ENCODE data around the gene CES2.

Gene CES2

DNA sequence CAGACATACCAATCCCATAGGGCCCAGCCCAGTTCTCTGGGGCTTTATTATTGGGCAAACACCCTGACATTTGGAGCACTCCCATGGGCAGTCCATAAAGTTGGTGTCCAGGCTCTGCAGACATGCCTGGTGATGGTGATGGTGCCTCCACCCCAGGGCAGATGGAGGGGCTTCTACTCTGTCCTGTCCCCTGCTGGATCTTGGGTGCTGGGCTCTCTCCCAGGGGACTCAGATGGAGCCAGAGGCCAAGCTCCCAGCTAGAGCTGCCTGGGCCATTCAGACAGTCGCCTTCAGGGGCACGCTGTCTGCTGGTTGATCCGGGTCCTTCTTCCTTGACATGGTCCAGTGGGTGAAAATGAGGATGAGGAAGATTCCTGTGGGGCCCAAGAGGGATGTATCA is 27.2 kb upstream of the CES2 start:
- no peaks in the 10 kb centered on the region for H3K36me3 ChIP-seq (ENCODE audit: control insufficient read depth in 1 of 2, insufficient read depth in 2 of 2, low read depth in 1 of 2, low read length in 2 of 2)
- no peaks in the 10 kb centered on the region for H3K9me3 ChIP-seq (ENCODE audit: control insufficient read depth, low read length)
- H3K4me3 ChIP-seq (ENCODE audit: insufficient read depth in 1 of 2, low read depth in 1 of 2, low read length in 2 of 2), result no peak overlapping the region
- H4K8ac ChIP-seq (ENCODE audit: low read length), result no peak overlapping the region
- H3K27ac ChIP-seq (ENCODE audit: low read length, poor library complexity, severe bottlenecking), result no peak overlapping the region
- no peak overlapping the region for H3K4me2 ChIP-seq (ENCODE audit: low read length, poor library complexity, severe bottlenecking)
- H3K4me1 ChIP-seq (ENCODE audit: control insufficient read depth, insufficient read depth, low read depth, low read length), result peaks cover 15% of the 10 kb centered on the region
- H2BK5ac ChIP-seq (ENCODE audit: low read depth, low read length, poor library complexity, severe bottlenecking), result no peak overlapping the region
- no peak overlapping the region for H3K14ac ChIP-seq (ENCODE audit: low read length in 2 of 2)
- peaks cover 19 to 41% of the 10 kb centered on the region in 2 experiments for H3K27me3 ChIP-seq (ENCODE audit: control insufficient read depth in 1 of 2, insufficient read depth in 1 of 2, low read length in 2 of 2)
- H2BK12ac ChIP-seq (ENCODE audit: low read length in 2 of 2), result peak overlapping the region in 1 of 2 experiments; percentile 39
- no peak overlapping the region for H2BK15ac ChIP-seq (ENCODE audit: low read depth, poor library complexity, severe bottlenecking)
- no peak overlapping the region for H2BK120ac ChIP-seq (ENCODE audit: low read depth, low read length)
- no peak overlapping the region for H3K23ac ChIP-seq (ENCODE audit: low read length in 2 of 2)
- no peak overlapping the region for H3K18ac ChIP-seq (ENCODE audit: low read depth in 1 of 2, low read length in 2 of 2)
- WGBS, result 93% methylated on average over 3 of the region's 3 CpGs
- no peak overlapping the region for H2AK5ac ChIP-seq (ENCODE audit: low read length, severe bottlenecking)
- H3K79me1 ChIP-seq (replicated peaks; ENCODE audit: low read length, poor library complexity, severe bottlenecking), result no peaks in the 10 kb centered on the region
- H3K9ac ChIP-seq (ENCODE audit: low read length), result no peak overlapping the region
- H2AFZ ChIP-seq (ENCODE audit: low read depth, low read length), result no peak overlapping the region
- no peak overlapping the region for H4K91ac ChIP-seq (ENCODE audit: low read length)
- H3K4ac ChIP-seq (ENCODE audit: low read depth in 1 of 2, low read length in 2 of 2), result no peak overlapping the region
- no peak for DNase-seq

DNA sequence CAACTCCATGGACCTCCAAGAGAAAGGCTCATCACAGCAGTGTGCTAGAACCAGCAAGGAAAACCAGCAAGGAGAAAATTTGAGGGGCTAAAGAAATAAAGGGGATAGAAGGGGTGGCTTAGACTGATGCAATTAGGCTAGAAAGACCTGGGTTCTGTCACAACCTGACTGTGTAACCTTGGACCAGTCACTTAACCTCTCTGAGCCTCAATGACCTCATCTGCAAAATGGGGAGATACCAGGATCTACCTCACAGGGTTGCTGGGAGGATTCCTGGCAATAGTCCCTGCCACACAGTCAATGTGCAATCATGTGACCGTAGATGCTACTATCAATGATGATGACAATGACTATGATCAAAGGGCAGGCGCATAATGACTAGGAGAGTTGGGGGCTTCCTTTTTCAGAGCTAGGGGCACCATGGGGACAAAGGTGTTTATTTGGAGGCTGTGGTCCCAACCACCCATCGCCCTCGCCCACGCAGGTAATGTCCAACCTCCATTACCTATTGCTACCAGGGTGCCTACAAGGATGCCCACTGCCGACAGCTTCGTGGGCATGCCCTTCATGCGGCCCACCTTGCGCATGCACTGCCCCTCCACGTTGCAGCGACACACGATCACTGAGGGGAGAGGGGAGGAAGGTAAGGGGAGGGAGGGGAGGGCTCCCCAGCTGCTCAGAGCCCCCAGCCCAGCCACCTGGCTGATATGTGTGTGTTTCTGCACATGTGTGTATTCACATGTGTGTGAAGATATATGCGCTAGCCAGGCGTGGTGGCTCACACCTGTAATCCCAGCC is 26.4 kb upstream of the CES2 start:
- H3K79me1 ChIP-seq (replicated peaks; ENCODE audit: low read length, poor library complexity, severe bottlenecking), result no peaks in the 10 kb centered on the region
- no peak overlapping the region for H4K91ac ChIP-seq (ENCODE audit: low read length)
- H3K27ac ChIP-seq (ENCODE audit: low read length, poor library complexity, severe bottlenecking), result no peak overlapping the region
- H2BK15ac ChIP-seq (ENCODE audit: low read depth, poor library complexity, severe bottlenecking), result no peak overlapping the region
- no peak overlapping the region for H2BK120ac ChIP-seq (ENCODE audit: low read depth, low read length)
- H3K27me3 ChIP-seq (ENCODE audit: control insufficient read depth in 1 of 2, insufficient read depth in 1 of 2, low read length in 2 of 2), result peaks cover 19 to 45% of the 10 kb centered on the region in 2 experiments
- H2BK5ac ChIP-seq (ENCODE audit: low read depth, low read length, poor library complexity, severe bottlenecking), result no peak overlapping the region
- no peaks in the 10 kb centered on the region for H3K9me3 ChIP-seq (ENCODE audit: control insufficient read depth, low read length)
- WGBS, result 89% methylated on average over 12 of the region's 14 CpGs
- H3K36me3 ChIP-seq (ENCODE audit: control insufficient read depth in 1 of 2, insufficient read depth in 2 of 2, low read depth in 1 of 2, low read length in 2 of 2), result no peaks in the 10 kb centered on the region
- no peak overlapping the region for H2AK5ac ChIP-seq (ENCODE audit: low read length, severe bottlenecking)
- no peak overlapping the region for H4K8ac ChIP-seq (ENCODE audit: low read length)
- H3K14ac ChIP-seq (ENCODE audit: low read length in 2 of 2), result no peak overlapping the region
- no peak for DNase-seq
- H3K4me2 ChIP-seq (ENCODE audit: low read length, poor library complexity, severe bottlenecking), result no peak overlapping the region
- H3K23ac ChIP-seq (ENCODE audit: low read length in 2 of 2), result no peak overlapping the region
- H2AFZ ChIP-seq (ENCODE audit: low read depth, low read length), result no peak overlapping the region
- no peak overlapping the region for H3K9ac ChIP-seq (ENCODE audit: low read length)
- H3K4me1 ChIP-seq (ENCODE audit: control insufficient read depth, insufficient read depth, low read depth, low read length), result peaks cover 13% of the 10 kb centered on the region
- no peak overlapping the region for H3K18ac ChIP-seq (ENCODE audit: low read depth in 1 of 2, low read length in 2 of 2)
- no peak overlapping the region for H3K4me3 ChIP-seq (ENCODE audit: insufficient read depth in 1 of 2, low read depth in 1 of 2, low read length in 2 of 2)
- peak overlapping the region in 1 of 2 experiments; percentile 48 for H2BK12ac ChIP-seq (ENCODE audit: low read length in 2 of 2)
- H3K4ac ChIP-seq (ENCODE audit: low read depth in 1 of 2, low read length in 2 of 2), result no peak overlapping the region

DNA sequence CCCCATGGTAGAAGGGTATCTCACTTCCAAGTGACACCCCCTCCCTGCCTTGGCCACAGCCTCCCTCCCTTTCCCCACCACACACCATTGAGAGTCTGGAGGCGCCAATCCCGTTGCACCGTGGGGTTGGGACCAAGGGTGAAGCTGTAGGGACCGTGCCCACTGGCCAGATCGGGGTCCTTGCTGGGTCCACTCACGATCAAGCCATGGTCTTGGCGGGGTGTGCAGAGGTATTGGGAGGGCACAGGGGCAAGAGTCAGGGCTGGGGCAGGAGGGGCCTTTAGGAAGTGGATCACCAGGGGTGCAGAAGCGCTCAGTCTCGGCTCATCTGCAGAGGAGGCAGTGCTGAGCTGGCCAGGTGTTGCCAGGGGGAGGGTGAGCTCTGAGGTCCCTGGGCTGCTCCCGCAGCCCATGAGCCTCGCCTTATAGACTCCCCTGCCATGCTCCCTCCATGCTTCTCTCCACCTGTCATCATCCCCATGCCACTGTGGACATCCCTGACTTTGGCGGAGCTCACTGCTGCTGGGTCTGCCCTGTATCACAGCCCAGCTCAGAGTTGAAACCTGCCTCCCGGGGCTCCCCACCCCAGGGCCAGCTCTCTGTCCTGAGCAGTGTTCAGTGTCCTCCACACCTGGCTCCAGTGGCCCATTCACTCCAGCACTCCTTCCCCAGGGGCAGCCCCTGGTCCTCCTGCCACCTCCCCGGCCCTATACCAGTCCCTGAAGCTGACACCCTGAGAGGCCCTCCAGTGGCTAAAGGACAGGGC is 25.0 kb upstream of the CES2 start:
- peaks cover 26 to 58% of the 10 kb centered on the region in 2 experiments for H3K27me3 ChIP-seq (ENCODE audit: control insufficient read depth in 1 of 2, insufficient read depth in 1 of 2, low read length in 2 of 2)
- H3K27ac ChIP-seq (ENCODE audit: low read length, poor library complexity, severe bottlenecking), result no peak overlapping the region
- no peak overlapping the region for H4K91ac ChIP-seq (ENCODE audit: low read length)
- H2BK120ac ChIP-seq (ENCODE audit: low read depth, low read length), result no peak overlapping the region
- no peaks in the 10 kb centered on the region for H3K79me1 ChIP-seq (replicated peaks; ENCODE audit: low read length, poor library complexity, severe bottlenecking)
- no peak overlapping the region for H3K23ac ChIP-seq (ENCODE audit: low read length in 2 of 2)
- peak overlapping the region in 1 of 2 experiments; percentile 55 for H2BK12ac ChIP-seq (ENCODE audit: low read length in 2 of 2)
- H2BK15ac ChIP-seq (ENCODE audit: low read depth, poor library complexity, severe bottlenecking), result no peak overlapping the region
- no peak overlapping the region for H3K9ac ChIP-seq (ENCODE audit: low read length)
- H3K4me3 ChIP-seq (ENCODE audit: insufficient read depth in 1 of 2, low read depth in 1 of 2, low read length in 2 of 2), result no peak overlapping the region
- H3K9me3 ChIP-seq (ENCODE audit: control insufficient read depth, low read length), result no peaks in the 10 kb centered on the region
- H3K4me1 ChIP-seq (ENCODE audit: control insufficient read depth, insufficient read depth, low read depth, low read length), result peaks cover 4% of the 10 kb centered on the region
- H2BK5ac ChIP-seq (ENCODE audit: low read depth, low read length, poor library complexity, severe bottlenecking), result no peak overlapping the region
- H2AFZ ChIP-seq (ENCODE audit: low read depth, low read length), result no peak overlapping the region
- H2AK5ac ChIP-seq (ENCODE audit: low read length, severe bottlenecking), result no peak overlapping the region
- H3K36me3 ChIP-seq (ENCODE audit: control insufficient read depth in 1 of 2, insufficient read depth in 2 of 2, low read depth in 1 of 2, low read length in 2 of 2), result no peaks in the 10 kb centered on the region
- no peak overlapping the region for H3K4me2 ChIP-seq (ENCODE audit: low read length, poor library complexity, severe bottlenecking)
- WGBS, result 81% methylated on average over 14 of the region's 14 CpGs
- H4K8ac ChIP-seq (ENCODE audit: low read length), result no peak overlapping the region
- H3K18ac ChIP-seq (ENCODE audit: low read depth in 1 of 2, low read length in 2 of 2), result no peak overlapping the region
- no peak for DNase-seq
- no peak overlapping the region for H3K4ac ChIP-seq (ENCODE audit: low read depth in 1 of 2, low read length in 2 of 2)
- H3K14ac ChIP-seq (ENCODE audit: low read length in 2 of 2), result no peak overlapping the region

DNA sequence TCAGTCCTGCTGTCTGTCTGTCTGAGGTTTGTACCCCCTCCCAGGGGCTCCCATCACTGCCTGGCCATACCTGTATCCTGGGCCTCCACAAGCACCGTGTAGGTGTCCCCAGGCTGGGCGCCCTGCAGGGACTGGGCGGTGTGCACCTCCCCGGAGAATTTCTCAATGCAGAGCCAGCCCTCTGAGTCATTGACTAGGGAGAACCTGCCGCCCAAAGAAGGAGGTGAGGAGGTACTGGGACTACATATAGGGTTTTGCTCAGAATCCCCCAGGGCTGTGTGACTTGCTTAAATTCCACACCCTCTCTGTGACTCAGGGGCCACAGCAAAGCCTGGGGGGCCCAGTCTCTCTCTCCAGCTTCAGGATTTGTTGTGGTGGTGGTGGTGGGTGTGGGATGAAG is 24.2 kb upstream of the CES2 start:
- H4K91ac ChIP-seq (ENCODE audit: low read length), result no peak overlapping the region
- no peaks in the 10 kb centered on the region for H3K4me1 ChIP-seq (ENCODE audit: control insufficient read depth, insufficient read depth, low read depth, low read length)
- H4K8ac ChIP-seq (ENCODE audit: low read length), result no peak overlapping the region
- WGBS, result 82% methylated on average over 5 of the region's 5 CpGs
- no peak overlapping the region for H2AFZ ChIP-seq (ENCODE audit: low read depth, low read length)
- H3K79me1 ChIP-seq (replicated peaks; ENCODE audit: low read length, poor library complexity, severe bottlenecking), result no peaks in the 10 kb centered on the region
- H2BK15ac ChIP-seq (ENCODE audit: low read depth, poor library complexity, severe bottlenecking), result no peak overlapping the region
- DNase-seq, result no peak
- no peak overlapping the region for H3K27ac ChIP-seq (ENCODE audit: low read length, poor library complexity, severe bottlenecking)
- no peak overlapping the region for H2BK5ac ChIP-seq (ENCODE audit: low read depth, low read length, poor library complexity, severe bottlenecking)
- H3K4me2 ChIP-seq (ENCODE audit: low read length, poor library complexity, severe bottlenecking), result no peak overlapping the region
- no peak overlapping the region for H3K18ac ChIP-seq (ENCODE audit: low read depth in 1 of 2, low read length in 2 of 2)
- H3K14ac ChIP-seq (ENCODE audit: low read length in 2 of 2), result no peak overlapping the region
- no peaks in the 10 kb centered on the region for H3K36me3 ChIP-seq (ENCODE audit: control insufficient read depth in 1 of 2, insufficient read depth in 2 of 2, low read depth in 1 of 2, low read length in 2 of 2)
- H3K4me3 ChIP-seq (ENCODE audit: insufficient read depth in 1 of 2, low read depth in 1 of 2, low read length in 2 of 2), result no peak overlapping the region
- H2AK5ac ChIP-seq (ENCODE audit: low read length, severe bottlenecking), result no peak overlapping the region
- H3K9me3 ChIP-seq (ENCODE audit: control insufficient read depth, low read length), result no peaks in the 10 kb centered on the region
- no peak overlapping the region for H2BK12ac ChIP-seq (ENCODE audit: low read length in 2 of 2)
- peaks cover 28 to 61% of the 10 kb centered on the region in 2 experiments for H3K27me3 ChIP-seq (ENCODE audit: control insufficient read depth in 1 of 2, insufficient read depth in 1 of 2, low read length in 2 of 2)
- H3K9ac ChIP-seq (ENCODE audit: low read length), result no peak overlapping the region
- no peak overlapping the region for H3K23ac ChIP-seq (ENCODE audit: low read length in 2 of 2)
- H3K4ac ChIP-seq (ENCODE audit: low read depth in 1 of 2, low read length in 2 of 2), result no peak overlapping the region
- H2BK120ac ChIP-seq (ENCODE audit: low read depth, low read length), result no peak overlapping the region

All from mesenchymal stem cell (in vitro differentiated cells and primary cell).